ENCODE measurements around the gene LIF. TPM values are rescaled to one million over a fixed set of nuclear protein-coding genes. Genes with fewer than 3 reads are reported as not detected.

The LIF gene
- total RNA-seq (2014; rRNA removed; shearing (Covaris generic)), result 0.41 and 0.59 TPM in 2 replicates

GRCh38 chr22:30245985-30246813 is at the start of gene LIF:
TSS of gene LIF (minus strand) at chr22:30246759. CDS start at chr22:30246695, 64 bp downstream.
- DNase-seq, result peak; percentile 89
- H3K27me3 ChIP-seq (ENCODE audit: control insufficient read depth, insufficient read depth, low read length), result peaks cover 6% of the 10 kb centered on the region; the same call in 1 of the 2 replicates
- peak within 1 kb of the TSS; percentile 56 for H3K4me3 ChIP-seq (ENCODE audit: insufficient read depth, low read depth, low read length)
- H3K36me3 ChIP-seq (replicated peaks; ENCODE audit: control insufficient read depth, insufficient read depth, low read length), result peaks cover 13% of the 10 kb centered on the region

GRCh38 chr22:30296324-30296723 is 49.8 kb upstream of the LIF start:
- no peaks in the 10 kb centered on the region for H3K27me3 ChIP-seq (ENCODE audit: control insufficient read depth, insufficient read depth, low read length)
- no peaks in the 10 kb centered on the region; the same call in 1 of the 2 replicates for H3K36me3 ChIP-seq (replicated peaks; ENCODE audit: control insufficient read depth, insufficient read depth, low read length)
- no peak overlapping the region for H3K4me3 ChIP-seq (ENCODE audit: insufficient read depth, low read depth, low read length)
- DNase-seq, result no peak

- H3K4me3 ChIP-seq (ENCODE audit: insufficient read depth, low read depth, low read length), result no peak overlapping the region
- no peaks in the 10 kb centered on the region; the same call in 1 of the 2 replicates for H3K36me3 ChIP-seq (replicated peaks; ENCODE audit: control insufficient read depth, insufficient read depth, low read length)
- DNase-seq, result no peak
- no peaks in the 10 kb centered on the region for H3K27me3 ChIP-seq (ENCODE audit: control insufficient read depth, insufficient read depth, low read length)
Observed at GRCh38 chr22:30295576-30295975, 49.0 kb upstream of the LIF start.

- Histone ChIP-seq H3K4me3 (ENCODE audit: insufficient read depth, low read depth, low read length) (no peak overlapping the region), H3K27me3 (ENCODE audit: control insufficient read depth, insufficient read depth, low read length) (no peaks in the 10 kb centered on the region), H3K36me3 (replicated peaks; ENCODE audit: control insufficient read depth, insufficient read depth, low read length) (no peaks in the 10 kb centered on the region; the same call in 1 of the 2 replicates)
- no peak for DNase-seq
Observed at GRCh38 chr22:30294830-30295229, 48.3 kb upstream of the LIF start.

- no peak for DNase-seq
- Histone ChIP-seq H3K4me3 (ENCODE audit: insufficient read depth, low read depth, low read length) (no peak overlapping the region), H3K36me3 (replicated peaks; ENCODE audit: control insufficient read depth, insufficient read depth, low read length) (no peaks in the 10 kb centered on the region; the same call in 1 of the 2 replicates), H3K27me3 (ENCODE audit: control insufficient read depth, insufficient read depth, low read length) (no peaks in the 10 kb centered on the region)
Observed at GRCh38 chr22:30294066-30294465, 47.5 kb upstream of the LIF start.

- Histone ChIP-seq H3K4me3 (ENCODE audit: insufficient read depth, low read depth, low read length) (no peak overlapping the region), H3K27me3 (ENCODE audit: control insufficient read depth, insufficient read depth, low read length) (peaks cover 6% of the 10 kb centered on the region; the same call in 1 of the 2 replicates), H3K36me3 (replicated peaks; ENCODE audit: control insufficient read depth, insufficient read depth, low read length) (no peaks in the 10 kb centered on the region; the same call in 1 of the 2 replicates)
- DNase-seq, result no peak
Observed at GRCh38 chr22:30293026-30293425, 46.5 kb upstream of the LIF start.

- DNase-seq, result no peak
- no peaks in the 10 kb centered on the region; the same call in 1 of the 2 replicates for H3K36me3 ChIP-seq (replicated peaks; ENCODE audit: control insufficient read depth, insufficient read depth, low read length)
- H3K27me3 ChIP-seq (ENCODE audit: control insufficient read depth, insufficient read depth, low read length), result peaks cover 6% of the 10 kb centered on the region; the same call in 1 of the 2 replicates
- H3K4me3 ChIP-seq (ENCODE audit: insufficient read depth, low read depth, low read length), result no peak overlapping the region
Observed at GRCh38 chr22:30292069-30292970, 45.8 kb upstream of the LIF start.

- Histone ChIP-seq H3K27me3 (ENCODE audit: control insufficient read depth, insufficient read depth, low read length) (peaks cover 6% of the 10 kb centered on the region; the same call in 1 of the 2 replicates), H3K4me3 (ENCODE audit: insufficient read depth, low read depth, low read length) (no peak overlapping the region), H3K36me3 (replicated peaks; ENCODE audit: control insufficient read depth, insufficient read depth, low read length) (no peaks in the 10 kb centered on the region; the same call in 1 of the 2 replicates)
- DNase-seq, result peak; percentile 61
Observed at GRCh38 chr22:30291058-30291892, 44.7 kb upstream of the LIF start.

- H3K4me3 ChIP-seq (ENCODE audit: insufficient read depth, low read depth, low read length), result no peak overlapping the region; the same call in 1 of the 2 replicates
- H3K36me3 ChIP-seq (replicated peaks; ENCODE audit: control insufficient read depth, insufficient read depth, low read length), result no peaks in the 10 kb centered on the region; the same call in 1 of the 2 replicates
- peak; percentile 70 for DNase-seq
- peaks cover 6% of the 10 kb centered on the region; the same call in 1 of the 2 replicates for H3K27me3 ChIP-seq (ENCODE audit: control insufficient read depth, insufficient read depth, low read length)
Observed at GRCh38 chr22:30290342-30291057, 43.9 kb upstream of the LIF start.

- H3K36me3 ChIP-seq (replicated peaks; ENCODE audit: control insufficient read depth, insufficient read depth, low read length), result no peaks in the 10 kb centered on the region; the same call in 1 of the 2 replicates
- peak overlapping the region; percentile 36 for H3K4me3 ChIP-seq (ENCODE audit: insufficient read depth, low read depth, low read length)
- DNase-seq, result no peak
- H3K27me3 ChIP-seq (ENCODE audit: control insufficient read depth, insufficient read depth, low read length), result peaks cover 6% of the 10 kb centered on the region; the same call in 1 of the 2 replicates
Observed at GRCh38 chr22:30289980-30290313, 43.4 kb upstream of the LIF start.

- peak; percentile 100 for DNase-seq
- H3K27me3 ChIP-seq (ENCODE audit: control insufficient read depth, insufficient read depth, low read length), result peaks cover 6% of the 10 kb centered on the region; the same call in 1 of the 2 replicates
- H3K4me3 ChIP-seq (ENCODE audit: insufficient read depth, low read depth, low read length), result peak within 1 kb of the TSS; percentile 65
- H3K36me3 ChIP-seq (replicated peaks; ENCODE audit: control insufficient read depth, insufficient read depth, low read length), result no peaks in the 10 kb centered on the region; the same call in 1 of the 2 replicates
Observed at GRCh38 chr22:30289141-30289979, 42.8 kb upstream of the LIF start, which contains the start of gene CASTOR1. TSS of gene CASTOR1 (minus strand) at chr22:30289505. CDS start at chr22:30289497, 8 bp downstream.

- Histone ChIP-seq H3K36me3 (replicated peaks; ENCODE audit: control insufficient read depth, insufficient read depth, low read length) (no peaks in the 10 kb centered on the region; the same call in 1 of the 2 replicates), H3K27me3 (ENCODE audit: control insufficient read depth, insufficient read depth, low read length) (peaks cover 6% of the 10 kb centered on the region; the same call in 1 of the 2 replicates), H3K4me3 (ENCODE audit: insufficient read depth, low read depth, low read length) (peak overlapping the region; percentile 65)
- no peak for DNase-seq
Observed at GRCh38 chr22:30288419-30289140, 42.0 kb upstream of the LIF start.
